Retina (tissue), 1 donor: ENCODE results near the gene ASTN2.
"Not testable (repeated sequence)": the region's sequence is repeated elsewhere in the genome, so short reads cannot be mapped to it uniquely, and the experiment has no call there.

Source experiments
- DNase-seq: peaks from one replicate; pipeline ENCODE4 v3.0.0-alpha.2; 2016

Gene ASTN2

GRCh38 chr9:116844621-116845020 lies 570.2 kb downstream of the ASTN2 start:
- DNase-seq: no peak

GRCh38 chr9:116843863-116844620 lies 570.8 kb downstream of the ASTN2 start:
- DNase-seq: no peak

GRCh38 chr9:116842658-116843057 lies 572.2 kb downstream of the ASTN2 start:
- peak; percentile 26 for DNase-seq

DNA sequence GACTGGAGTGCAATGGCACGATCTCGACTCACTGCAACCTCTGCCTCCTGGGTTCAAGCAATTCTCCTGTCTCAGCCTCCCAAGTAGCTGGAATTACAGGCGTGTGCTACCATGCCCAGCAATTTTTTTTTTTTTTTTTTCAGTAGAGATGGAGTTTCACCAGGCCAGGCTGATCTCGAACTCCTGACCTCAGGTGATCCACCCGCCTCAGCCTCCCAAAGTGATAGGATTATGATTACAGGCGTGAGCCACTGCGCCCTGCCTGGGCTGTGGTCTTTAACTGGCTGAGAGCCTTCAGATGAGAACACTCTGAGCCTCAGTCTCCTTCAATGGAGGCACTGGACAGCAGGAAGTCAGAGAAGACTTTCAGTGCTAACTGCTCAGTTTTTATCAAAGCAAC lies 576.4 kb downstream of the ASTN2 start:
- DNase-seq: not testable (repeated sequence)

GRCh38 chr9:116837018-116837989 lies 577.6 kb downstream of the ASTN2 start:
- DNase-seq: no peak

DNA sequence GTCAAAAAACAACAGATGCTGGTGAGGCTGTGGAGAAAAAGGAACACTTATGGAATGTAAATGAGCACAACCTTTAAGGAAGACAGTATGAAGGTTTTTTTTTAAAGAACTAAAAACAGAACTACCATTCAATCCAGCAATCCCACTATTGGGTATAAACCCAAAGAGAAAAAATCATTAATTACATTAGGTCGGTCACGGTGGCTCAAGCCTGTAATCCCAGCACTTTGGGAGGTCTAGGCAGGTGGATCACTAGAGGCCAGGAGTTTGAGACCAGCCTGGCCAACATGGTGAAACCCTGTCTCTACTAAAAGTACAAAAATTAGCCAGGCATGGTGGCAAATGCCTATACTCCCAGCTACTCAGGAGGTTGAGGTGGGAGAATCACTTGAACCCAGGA lies 584.5 kb downstream of the ASTN2 start:
- DNase-seq: not testable (repeated sequence)

GRCh38 chr9:116821633-116822229 lies 593.1 kb downstream of the ASTN2 start:
- no peak for DNase-seq

DNA sequence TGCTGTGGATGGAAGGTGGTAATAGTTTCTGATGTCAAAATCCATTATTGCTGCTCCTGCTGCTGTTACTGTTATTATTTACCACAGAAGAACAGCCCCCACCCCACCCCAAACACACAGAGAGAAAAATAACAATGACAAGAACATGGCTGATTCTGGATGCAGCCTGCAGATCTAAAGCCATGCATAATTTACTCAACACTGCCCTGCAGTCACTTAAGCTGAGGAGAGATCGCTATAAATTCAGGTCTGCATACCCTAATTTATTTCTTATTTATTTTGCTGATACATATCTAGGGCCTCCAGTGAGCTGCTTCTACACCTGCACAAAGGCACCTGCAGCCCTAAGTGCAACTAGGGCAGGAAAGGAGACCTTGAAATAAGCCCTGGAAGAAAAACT lies 595.7 kb downstream of the ASTN2 start:
- DNase-seq: no peak

DNA sequence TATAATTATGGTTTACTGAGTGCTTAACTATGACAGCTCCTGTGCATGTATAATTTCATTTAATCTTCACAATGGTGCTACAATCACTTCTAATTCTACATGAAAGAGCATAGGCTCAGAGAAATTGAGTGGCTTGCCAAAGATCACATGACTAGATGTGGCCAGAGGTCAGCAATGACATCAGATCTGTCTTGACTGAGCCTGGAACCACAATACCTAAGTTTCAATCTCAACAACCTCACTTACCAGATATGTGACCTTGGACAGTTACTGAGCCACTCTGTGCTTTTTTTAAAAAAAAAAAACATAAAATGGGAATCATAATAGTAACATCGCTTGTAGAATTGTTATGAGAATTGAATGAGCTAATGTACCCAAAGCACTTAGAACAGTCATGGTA lies 597.1 kb downstream of the ASTN2 start:
- DNase-seq: no peak

DNA sequence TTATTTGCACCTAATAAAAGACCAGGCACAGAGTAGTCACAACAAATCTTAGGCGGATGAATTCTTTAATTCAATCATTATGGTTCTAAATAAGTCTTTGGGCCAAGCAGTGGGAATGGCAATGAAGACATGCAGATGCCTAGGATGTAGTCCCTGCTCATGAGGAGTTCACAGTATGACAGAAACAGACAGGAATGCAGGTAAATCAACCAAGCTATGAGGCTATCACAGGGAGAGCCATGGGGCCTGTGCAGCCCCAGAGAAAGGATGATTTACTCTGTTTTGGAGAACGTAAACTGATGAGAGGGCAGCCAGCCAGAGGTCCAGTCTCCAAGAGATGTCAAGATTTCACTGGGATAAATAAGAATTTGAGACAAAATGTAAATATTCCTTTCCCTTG lies 598.4 kb downstream of the ASTN2 start:
- DNase-seq: no peak

GRCh38 chr9:116815835-116816234 lies 599.0 kb downstream of the ASTN2 start:
- no peak for DNase-seq

DNA sequence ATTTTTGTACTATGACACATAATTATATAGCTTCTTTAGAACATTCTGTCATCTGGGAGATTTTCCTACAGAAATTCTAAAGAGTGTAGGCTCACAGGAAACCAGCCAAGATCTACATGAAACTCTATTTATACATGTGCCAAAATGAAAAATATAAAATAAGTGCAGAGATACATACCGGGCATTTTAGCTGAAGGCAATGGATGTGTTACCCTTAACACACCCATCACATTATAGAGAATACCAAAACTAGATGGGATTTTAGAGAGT lies 601.9 kb downstream of the ASTN2 start:
- no peak for DNase-seq

DNA sequence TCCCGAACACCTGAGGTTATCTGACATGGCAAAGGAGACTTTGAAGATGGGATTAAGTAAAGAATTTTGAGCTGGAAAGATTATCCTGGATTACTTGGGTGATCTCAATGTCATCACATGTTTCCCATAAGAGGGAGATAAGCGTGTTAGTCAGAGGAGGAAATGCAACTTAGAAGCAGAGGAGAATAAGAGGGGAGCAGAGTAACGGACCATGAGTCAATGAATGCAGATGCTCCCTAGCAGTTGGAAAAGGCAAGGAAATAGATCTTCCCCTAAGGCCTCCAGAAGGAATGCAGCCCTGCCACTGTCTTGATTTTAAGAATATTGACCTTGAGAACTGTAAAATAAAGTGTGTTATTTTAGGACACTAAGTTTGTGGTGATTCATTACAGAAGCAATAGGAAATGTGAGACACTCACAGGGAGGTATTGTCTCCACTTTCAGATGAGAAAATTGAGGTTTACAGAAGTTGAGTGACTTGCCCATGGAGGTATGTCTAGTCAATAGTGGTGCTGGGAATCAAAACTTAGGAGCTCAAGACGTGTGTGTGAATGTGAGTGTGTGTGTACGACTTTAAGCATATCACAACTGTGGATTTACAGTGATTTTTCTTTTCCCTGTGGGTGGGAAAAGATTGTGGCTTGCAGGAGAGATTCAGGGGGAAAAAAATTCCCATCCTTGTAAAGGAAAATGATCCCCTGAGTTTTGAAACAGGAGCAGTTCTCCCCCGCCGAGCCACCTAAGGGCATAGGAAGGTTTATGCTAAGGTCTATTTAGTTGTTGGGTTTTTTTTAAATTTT lies 602.4 kb downstream of the ASTN2 start:
- DNase-seq: no peak

GRCh38 chr9:116809656-116810055 lies 605.2 kb downstream of the ASTN2 start:
- no peak for DNase-seq

DNA sequence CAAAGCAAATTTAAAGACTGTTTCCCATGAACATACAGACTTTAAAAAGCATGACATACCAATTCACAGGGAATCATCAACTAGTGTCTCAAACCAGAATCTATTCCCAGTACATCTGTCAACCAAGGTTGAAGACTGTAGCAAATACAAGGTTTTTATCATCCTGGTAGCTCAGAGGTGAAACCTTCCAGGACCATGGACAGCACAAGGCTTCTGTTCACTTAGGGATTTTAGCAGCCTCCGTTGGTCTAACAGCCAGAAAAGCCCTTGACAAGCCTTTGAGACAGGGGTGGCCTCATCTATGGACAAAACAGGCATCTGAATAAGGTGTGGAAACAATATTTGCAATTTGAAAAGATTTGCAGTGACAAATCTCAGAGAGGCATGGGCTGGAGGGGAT lies 608.8 kb downstream of the ASTN2 start:
- no peak for DNase-seq

DNA sequence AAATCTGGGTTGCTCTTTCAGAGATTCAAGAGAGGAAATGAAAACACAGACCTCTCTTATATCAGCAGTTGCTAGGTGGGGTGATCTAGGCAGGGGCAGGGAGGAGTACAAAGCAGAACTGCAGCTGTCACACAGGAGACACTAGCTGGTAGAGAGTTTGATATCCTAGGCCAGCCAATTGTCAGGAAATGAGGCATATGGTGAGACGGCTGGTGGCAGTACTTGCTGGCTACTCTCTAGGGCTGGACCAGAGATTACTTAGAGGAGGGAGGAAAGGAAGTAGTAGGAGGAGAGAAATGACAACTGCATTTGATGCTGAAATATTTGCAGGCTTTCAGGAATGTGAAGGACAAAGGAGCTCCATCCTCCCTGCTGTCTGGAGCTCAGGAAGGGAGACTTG lies 614.0 kb downstream of the ASTN2 start:
- no peak for DNase-seq

- DNase-seq: no peak
These were observed 614.8 kb downstream of the ASTN2 start for GRCh38 chr9:116800074-116800473.

GRCh38 chr9:116798521-116798920 lies 616.3 kb downstream of the ASTN2 start:
- no peak for DNase-seq

DNA sequence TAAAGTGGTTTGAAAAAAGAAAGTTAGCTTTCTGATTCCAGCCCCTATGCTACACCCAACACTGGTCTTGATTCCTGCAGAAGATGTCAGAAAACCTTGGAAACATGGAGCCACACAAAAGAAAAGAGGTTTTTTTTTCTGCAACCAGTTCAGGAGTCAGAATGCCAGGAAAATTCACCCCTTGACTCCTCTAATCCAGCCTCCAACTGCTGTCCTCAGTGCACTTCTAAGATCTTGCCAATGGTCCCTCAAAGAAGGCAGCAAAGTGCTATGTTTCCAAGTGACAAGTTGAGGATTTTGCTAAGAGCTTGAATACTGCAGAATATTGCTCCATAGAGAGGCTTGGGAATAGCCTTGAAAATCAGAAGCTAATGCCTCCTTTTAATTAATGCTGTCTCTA lies 617.6 kb downstream of the ASTN2 start:
- DNase-seq: no peak

DNA sequence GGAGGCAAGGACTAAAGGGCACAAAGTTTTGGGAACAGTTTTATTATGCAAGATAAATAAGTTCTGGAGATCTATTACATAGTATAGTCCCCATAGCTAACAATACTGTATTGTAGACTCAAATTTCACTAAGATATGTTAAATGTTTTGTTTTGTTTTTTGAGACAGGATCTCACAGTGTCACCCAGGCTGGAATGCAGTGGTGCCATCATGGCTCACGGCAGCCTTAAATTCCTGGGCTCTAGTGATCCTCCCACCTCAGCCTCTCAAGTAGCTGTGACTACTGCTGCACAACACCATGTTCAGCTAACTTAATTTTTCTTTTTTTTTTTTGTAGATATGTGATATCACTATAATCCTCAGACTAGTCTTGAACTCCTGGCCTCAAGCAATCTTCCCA lies 618.2 kb downstream of the ASTN2 start:
- DNase-seq: no peak

GRCh38 chr9:116795821-116796220 lies 619.0 kb downstream of the ASTN2 start:
- DNase-seq: no peak

- DNase-seq: no peak
These were observed 622.6 kb downstream of the ASTN2 start for GRCh38 chr9:116792271-116792670.

DNA sequence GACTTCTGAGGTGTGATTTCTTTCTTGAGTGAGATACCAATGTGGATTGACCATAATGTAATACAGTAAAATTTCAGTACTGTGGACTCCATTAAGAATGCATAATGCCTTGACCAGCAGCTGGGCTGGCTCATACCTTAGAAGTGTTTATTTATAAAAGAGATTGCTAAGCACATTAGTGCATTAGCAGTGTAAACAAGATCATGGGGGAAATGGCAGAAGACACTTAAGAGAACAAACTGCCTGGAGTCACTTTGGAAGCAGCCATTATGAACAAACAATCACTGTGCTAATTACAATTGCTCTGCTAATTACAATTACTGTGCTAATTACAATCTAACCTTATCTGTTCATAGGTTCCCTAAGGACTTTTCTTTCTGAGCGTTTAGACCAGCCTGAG lies 623.5 kb downstream of the ASTN2 start:
- DNase-seq: no peak
